ENCODE measurements around the gene NAA80.

GRCh38 chr3:50275141-50275995 is 23.8 kb downstream of the NAA80 start:
- TF ChIP-seq CTCF (IDR thresholded peaks at IDR 0.05; ENCODE audit: control extremely low read depth in 1 of 3, insufficient read depth in 1 of 3, low read depth in 1 of 3, low read length in 3 of 3) (no peak), POLR2A (IDR thresholded peaks at IDR 0.05; ENCODE audit: control extremely low read depth in 1 of 2, low read depth in 2 of 2, low read length in 2 of 2) (0 out of 3 replicates have a peak, but pooled peaks of 1 of the 2 experiments have one; percentile 18), MAFK (IDR thresholded peaks at IDR 0.05; ENCODE audit: low read depth, low read length) (no peak), SIN3A (conservative IDR thresholded peaks at IDR 0.05 in 1 of 2, IDR thresholded peaks at IDR 0.05 in 1 of 2; ENCODE audit: low read depth in 1 of 2, low read length in 2 of 2) (no peak), GTF2F1 (IDR thresholded peaks at IDR 0.05; ENCODE audit: borderline replicate concordance, low read depth, low read length) (no peak), CEBPB (IDR thresholded peaks at IDR 0.05; ENCODE audit: low read depth, low read length) (no peak), EZH2 (IDR thresholded peaks at IDR 0.05; ENCODE audit: low read depth, low read length, severe bottlenecking) (peak; percentile 19), CREB1 (IDR thresholded peaks at IDR 0.05) (no peak), JUN (IDR thresholded peaks at IDR 0.05; ENCODE audit: low read depth, low read length) (no peak), RFX5 (IDR thresholded peaks at IDR 0.05; ENCODE audit: borderline replicate concordance, low read depth, low read length) (no peak)

All from H1 (cell line).